Right atrium auricular region (tissue), 2 donors: ENCODE measurements around the gene TMEM151A. TPM values are rescaled to one million over a fixed set of nuclear protein-coding genes. Genes with fewer than 3 reads are reported as not detected.
A peak's percentile ranks its signal among the peaks of the same experiment; 100 is the strongest.

Experiments
- DNase-seq: peaks from one replicate; pipeline ENCODE4 v3.0.0-alpha.2; 2019; ENCODE audit warnings: low spot score
- H3K27ac ChIP-seq, 2 donors: fragments of 200-600 bp; sonication (generic); 1 replicate in 1 of 2; 2 replicates in 1 of 2; pipeline ENCODE4 v1.5.1; 2016 to 2019
- H3K27me3 ChIP-seq, 2 donors: fragments of 200-600 bp; sonication (generic); one replicate each; pipeline versions ENCODE4 v1.5.1 to v1.6.0; 2017 to 2019
- H3K36me3 ChIP-seq: fragments of 200-600 bp; sonication (generic); one replicate; pipeline ENCODE4 v1.5.1; 2016
- H3K4me1 ChIP-seq, 2 donors: fragments of 200-600 bp; sonication (generic); one replicate each; pipeline versions ENCODE4 v1.5.1 to v1.6.0; 2017 to 2019
- H3K4me3 ChIP-seq, 2 donors: fragments of 200-600 bp; sonication (generic); 1 replicate in 1 of 2; 2 replicates in 1 of 2; pipeline ENCODE4 v1.5.1; 2017 to 2019; ENCODE audit warnings: mild to moderate bottlenecking in 1 of 2, moderate library complexity in 1 of 2
- H3K9me3 ChIP-seq, 2 donors: fragments of 200-600 bp; sonication (generic); one replicate each; pipeline ENCODE4 v1.5.1; 2019
- CTCF ChIP-seq, 2 donors: fragments of 200-600 bp; sonication (generic); IDR thresholded peaks; one replicate each; pipeline ENCODE4 v1.5.1; 2019; ENCODE audit warnings: antibody characterized with exemption in 2 of 2
- total RNA-seq, 2 donors: library from RNA; depleted of rRNA; stranded (reverse); fragments of >200 nt; gene quantifications; one replicate each; pipeline ENCODE4 v1.1.0, GENCODE V29; 2016

The TMEM151A gene
- total RNA-seq, 2 donors from 2014 or later = 1.4 to 5.5 TPM

- Histone ChIP-seq H3K27me3 (no peaks in the 10 kb centered on the region), H3K9me3 (no peaks in the 10 kb centered on the region), H3K4me1 (peaks cover 0 to 45% of the 10 kb centered on the region in 2 donors), H3K36me3 (peaks cover 8% of the 10 kb centered on the region), H3K4me3 (no peak overlapping the region), H3K27ac (no peak overlapping the region)
- TF ChIP-seq CTCF (IDR thresholded peaks at IDR 0.05) = peak; percentile 98 to 99
- peak; percentile 96 for DNase-seq
Observed at GRCh38 chr11:66282468-66283455, 8.9 kb upstream of the TMEM151A start.

- Histone ChIP-seq H3K9me3 (no peaks in the 10 kb centered on the region), H3K4me1 (peaks cover 0 to 48% of the 10 kb centered on the region in 2 donors), H3K36me3 (peaks cover 8% of the 10 kb centered on the region), H3K4me3 (no peak overlapping the region), H3K27ac (no peak overlapping the region), H3K27me3 (no peaks in the 10 kb centered on the region)
- TF ChIP-seq CTCF (IDR thresholded peaks at IDR 0.05) = no peak
- no peak for DNase-seq
Observed at GRCh38 chr11:66283461-66284105, 8.1 kb upstream of the TMEM151A start.

- Histone ChIP-seq H3K36me3 (peaks cover 8% of the 10 kb centered on the region), H3K27me3 (no peaks in the 10 kb centered on the region), H3K4me3 (no peak overlapping the region), H3K27ac (peak overlapping the region in 1 of 2 donors; percentile 67), H3K4me1 (peaks cover 0 to 46% of the 10 kb centered on the region in 2 donors), H3K9me3 (no peaks in the 10 kb centered on the region)
- DNase-seq = no peak
- TF ChIP-seq CTCF (IDR thresholded peaks at IDR 0.05) = no peak
Observed at GRCh38 chr11:66284526-66285078, 7.1 kb upstream of the TMEM151A start.

GRCh38 chr11:66285250-66285947 lies 6.3 kb upstream of the TMEM151A start:
- H3K27me3 ChIP-seq = no peaks in the 10 kb centered on the region
- H3K36me3 ChIP-seq = peaks cover 8% of the 10 kb centered on the region
- no peak for DNase-seq
- H3K4me1 ChIP-seq = peaks cover 0 to 53% of the 10 kb centered on the region in 2 donors
- H3K4me3 ChIP-seq = no peak overlapping the region
- TF ChIP-seq CTCF (IDR thresholded peaks at IDR 0.05) = no peak
- H3K9me3 ChIP-seq = no peaks in the 10 kb centered on the region
- H3K27ac ChIP-seq = peak overlapping the region in 1 of 2 donors; percentile 67

- H3K27me3 ChIP-seq = no peaks in the 10 kb centered on the region
- peak overlapping the region in 1 of 2 donors; percentile 67 for H3K27ac ChIP-seq
- H3K36me3 ChIP-seq = peaks cover 8% of the 10 kb centered on the region
- no peak for DNase-seq
- no peak for TF ChIP-seq CTCF (IDR thresholded peaks at IDR 0.05)
- H3K4me1 ChIP-seq = peaks cover 0 to 53% of the 10 kb centered on the region in 2 donors
- H3K4me3 ChIP-seq = no peak overlapping the region
- no peaks in the 10 kb centered on the region for H3K9me3 ChIP-seq
Observed at GRCh38 chr11:66286699-66287098, 5.0 kb upstream of the TMEM151A start.
